GM12892 (cell line): ENCODE results near the gene DSE.

Experiments used
- POLR2AphosphoS5 ChIP-seq: IDR thresholded peaks from 2 replicates; pipeline ENCODE4 v1.6.1; 2011; ENCODE audit warnings: low read depth, low read length, control low read depth
- TAF1 ChIP-seq: IDR thresholded peaks from 2 replicates; pipeline ENCODE4 v1.6.1; 2011; ENCODE audit warnings: low read depth, mild to moderate bottlenecking, control low read depth, low read length, borderline replicate concordance

GRCh38 chr6:116369964-116370759 lies 585 bp upstream of the DSE start:
- TF ChIP-seq POLR2AphosphoS5 (no peak), TAF1 (no peak)
